A549 treated with dexamethasone at 1 μM for 4 hours (cell line): ENCODE data around the gene RIPPLY1. TPM values are rescaled to one million over a fixed set of nuclear protein-coding genes. Genes with fewer than 3 reads are reported as not detected.

ENCODE experiments used
- total RNA-seq: library from RNA; stranded (reverse); fragments of 200-300 nt; extraction: Qiagen RNA extraction; gene quantifications from 5 replicates; pipeline ENCODE4 v1.2.3, GENCODE V29; 2022

RIPPLY1 gene
- total RNA-seq: 0.11 TPM in 2 of 5 replicates, not detected in the others

GRCh38 chrX:106903291-106903824, at the start of gene RIPPLY1:
RIPPLY1 (minus strand) TSS chrX:106903341; CDS start chrX:106903287, 54 bp downstream.

GRCh38 chrX:106919932-106920452, 16.9 kb upstream of the RIPPLY1 start, which contains the start of gene CLDN2:
CLDN2 (plus strand) TSS chrX:106920402; CDS start chrX:106928229, 7,827 bp downstream.

Other genes with a start within 250 kb of the RIPPLY1 start
- gene RNF128, start 176.6 kb downstream of the RIPPLY1 start, total RNA-seq: 0.03 to 0.06 TPM (median 0.05 TPM) in 3 of 5 replicates, not detected in the others
- 0.99 to 1.8 TPM (median 1.5 TPM) in 5 replicates for gene TBC1D8B, start 100.7 kb downstream of the RIPPLY1 start, total RNA-seq
- gene CLDN2, start 17.1 kb upstream of the RIPPLY1 start, total RNA-seq: 5.8 to 8.3 TPM (median 7.8 TPM) in 5 replicates
- 28.4 to 37.6 TPM (median 33.5 TPM) in 5 replicates for gene MORC4, start 96.9 kb upstream of the RIPPLY1 start, total RNA-seq
- 8.2 to 10.7 TPM (median 10.0 TPM) in 5 replicates for gene RBM41, start 215.5 kb upstream of the RIPPLY1 start, total RNA-seq